ENCODE results near the gene GNB5. TPM values are rescaled to one million over a fixed set of nuclear protein-coding genes. Genes with fewer than 3 reads are reported as not detected.

The GNB5 gene
- total and polyA plus RNA-seq, 2 of the 13 experiments (the other 11 are each of a cell fraction or from before 2014, with no cell fraction given), result 13.7 to 14.4 TPM

- TF ChIP-seq ZNF18 (CRISPR knock-in tag; IDR thresholded peaks at IDR 0.05; ENCODE audit: insufficient replicate concordance) (no peak), NR2C2 (CRISPR knock-in tag; IDR thresholded peaks at IDR 0.05; ENCODE audit: borderline replicate concordance) (peak; percentile 60; the same call in 1 of the 2 replicates), ATF1 (CRISPR knock-in tag; IDR thresholded peaks at IDR 0.05) (no peak), ZNF644 (CRISPR knock-in tag; IDR thresholded peaks at IDR 0.05; ENCODE audit: low read depth) (peak; percentile 71; the same call in 1 of the 2 replicates), ZNF557 (CRISPR knock-in tag; IDR thresholded peaks at IDR 0.05) (no peak), ZHX1 (CRISPR knock-in tag; IDR thresholded peaks at IDR 0.05; ENCODE audit: low read depth) (no peak), RFX3 (CRISPR knock-in tag; IDR thresholded peaks at IDR 0.05) (no peak), ZNF382 (CRISPR knock-in tag; IDR thresholded peaks at IDR 0.05; ENCODE audit: borderline replicate concordance) (no peak), KDM5A (IDR thresholded peaks at IDR 0.05; ENCODE audit: borderline replicate concordance, low read length) (no peak), ATF7-NPFF (CRISPR knock-in tag; IDR thresholded peaks at IDR 0.05; ENCODE audit: low read depth) (no peak), JUND (CRISPR knock-in tag; IDR thresholded peaks at IDR 0.05) (0 out of 2 replicates have a peak, but pooled peaks have one; percentile 17), NFYC (CRISPR knock-in tag; IDR thresholded peaks at IDR 0.05) (0 out of 2 replicates have a peak, but pooled peaks have one; percentile 10), ATM (IDR thresholded peaks at IDR 0.05; ENCODE audit: borderline replicate concordance) (peak; percentile 72; the same call in 1 of the 2 replicates), NFATC3 (CRISPR knock-in tag; IDR thresholded peaks at IDR 0.05) (no peak), CBX1 (IDR thresholded peaks at IDR 0.05; ENCODE audit: low read depth) (no peak), ZMYM4 (CRISPR knock-in tag; IDR thresholded peaks at IDR 0.05) (0 out of 2 replicates have a peak, but pooled peaks have one; percentile 38), TMF1 (CRISPR knock-in tag; IDR thresholded peaks at IDR 0.05; ENCODE audit: low read depth) (no peak), ZNF710 (CRISPR knock-in tag; IDR thresholded peaks at IDR 0.05; ENCODE audit: borderline replicate concordance) (0 out of 2 replicates have a peak, but pooled peaks have one; percentile 22), FOXP1 (IDR thresholded peaks at IDR 0.05) (no peak), FOXP1 (CRISPR knock-in tag; IDR thresholded peaks at IDR 0.05) (peak; percentile 87), ZNF354B (CRISPR knock-in tag; IDR thresholded peaks at IDR 0.05) (no peak), PATZ1 (CRISPR knock-in tag; IDR thresholded peaks at IDR 0.05) (no peak; the same call in 1 of the 2 replicates)
Observed at GRCh38 chr15:52115598-52116427, 75.4 kb downstream of the GNB5 start (continued).

All from HepG2 (cell line).